AG09319 (cell line): ENCODE data around the gene WFS1.

ENCODE experiments used
- DNase-seq: peaks from one replicate; pipeline ENCODE4 v3.0.0-alpha.2; 2010; ENCODE audit warnings: low read depth; ENCODE audit errors: extremely low read depth
- TF ChIP-seq, protein P1 (sequence below): IDR thresholded peaks from 2 replicates; pipeline ENCODE4 v1.5.1; 2011; ENCODE audit warnings: low read depth, mild to moderate bottlenecking, inconsistent platforms, low read length, moderate library complexity

Gene WFS1

GRCh38 chr4:6226506-6226905 lies 43.1 kb upstream of the WFS1 start:
- no peak for DNase-seq
- TF ChIP-seq, protein P1, sequence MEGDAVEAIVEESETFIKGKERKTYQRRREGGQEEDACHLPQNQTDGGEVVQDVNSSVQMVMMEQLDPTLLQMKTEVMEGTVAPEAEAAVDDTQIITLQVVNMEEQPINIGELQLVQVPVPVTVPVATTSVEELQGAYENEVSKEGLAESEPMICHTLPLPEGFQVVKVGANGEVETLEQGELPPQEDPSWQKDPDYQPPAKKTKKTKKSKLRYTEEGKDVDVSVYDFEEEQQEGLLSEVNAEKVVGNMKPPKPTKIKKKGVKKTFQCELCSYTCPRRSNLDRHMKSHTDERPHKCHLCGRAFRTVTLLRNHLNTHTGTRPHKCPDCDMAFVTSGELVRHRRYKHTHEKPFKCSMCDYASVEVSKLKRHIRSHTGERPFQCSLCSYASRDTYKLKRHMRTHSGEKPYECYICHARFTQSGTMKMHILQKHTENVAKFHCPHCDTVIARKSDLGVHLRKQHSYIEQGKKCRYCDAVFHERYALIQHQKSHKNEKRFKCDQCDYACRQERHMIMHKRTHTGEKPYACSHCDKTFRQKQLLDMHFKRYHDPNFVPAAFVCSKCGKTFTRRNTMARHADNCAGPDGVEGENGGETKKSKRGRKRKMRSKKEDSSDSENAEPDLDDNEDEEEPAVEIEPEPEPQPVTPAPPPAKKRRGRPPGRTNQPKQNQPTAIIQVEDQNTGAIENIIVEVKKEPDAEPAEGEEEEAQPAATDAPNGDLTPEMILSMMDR, result no peak

GRCh38 chr4:6227412-6228157 lies 42.1 kb upstream of the WFS1 start:
- no peak for DNase-seq
- TF ChIP-seq, protein P1, result no peak

DNA sequence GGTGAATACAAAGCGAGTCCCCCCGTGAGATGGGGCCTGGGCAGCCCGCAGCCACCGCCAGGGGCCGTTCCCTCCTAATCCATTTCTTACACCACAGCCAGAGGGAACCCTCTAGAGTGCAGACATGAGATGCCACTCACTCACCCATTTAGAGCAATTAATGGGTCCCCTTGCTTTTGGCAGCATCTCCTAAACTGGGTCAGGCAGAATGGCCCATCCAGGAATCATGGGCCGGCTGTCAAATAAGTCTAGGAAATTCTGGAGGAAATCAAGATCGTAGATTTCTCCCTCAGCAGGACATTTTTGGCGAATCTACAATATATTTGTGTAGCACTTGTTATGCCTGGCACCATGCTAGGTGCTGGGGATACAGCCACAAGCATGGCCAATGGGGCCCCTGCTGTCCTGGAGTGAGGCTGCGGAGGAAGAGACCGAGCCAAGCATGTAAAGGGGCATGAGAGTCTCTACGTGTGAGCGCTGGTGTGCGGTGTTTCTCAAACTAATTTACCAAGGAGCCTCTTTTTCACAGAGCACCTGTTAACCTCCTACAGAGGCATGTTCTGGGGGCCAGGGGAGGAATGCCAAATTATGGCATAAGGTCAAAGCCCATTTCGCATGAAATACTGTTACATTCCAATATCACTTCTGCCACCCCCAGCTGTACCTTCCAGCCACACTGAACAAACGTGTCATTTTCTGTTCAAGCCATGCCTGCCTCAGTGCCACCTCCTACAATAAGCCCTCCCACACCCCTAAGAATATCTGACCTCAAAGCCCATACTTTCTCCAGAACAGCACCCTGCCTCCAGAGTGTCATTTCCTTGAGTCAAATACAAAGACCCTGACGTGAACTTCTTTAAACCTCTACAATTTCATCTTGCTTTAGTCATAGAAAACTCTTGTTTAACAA lies 41.2 kb upstream of the WFS1 start:
- DNase-seq, result no peak
- TF ChIP-seq, protein P1, result no peak

DNA sequence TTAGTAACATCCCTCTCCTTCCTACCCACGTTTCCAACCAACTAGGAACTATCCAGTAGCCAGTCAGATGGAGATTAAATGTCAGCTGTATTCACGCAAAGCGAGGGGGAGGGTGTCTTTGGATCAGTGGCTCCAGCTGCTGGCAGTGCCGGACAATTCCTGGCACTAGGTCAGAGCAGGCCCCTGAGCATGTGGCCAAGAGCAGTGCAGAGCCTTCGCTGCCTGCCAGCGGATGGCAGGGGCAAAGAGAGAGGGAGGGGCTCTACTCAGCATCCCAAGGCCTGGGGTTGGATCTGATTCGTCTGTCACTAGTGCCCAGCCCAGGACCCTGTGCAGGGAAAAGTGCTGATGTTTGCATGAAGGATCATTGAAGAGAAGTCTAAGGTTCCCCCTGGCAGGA lies 40.6 kb upstream of the WFS1 start:
- TF ChIP-seq, protein P1, result no peak
- DNase-seq, result no peak

- DNase-seq, result no peak
- TF ChIP-seq, protein P1, result no peak
Observed at GRCh38 chr4:6229671-6230501, 39.8 kb upstream of the WFS1 start.

DNA sequence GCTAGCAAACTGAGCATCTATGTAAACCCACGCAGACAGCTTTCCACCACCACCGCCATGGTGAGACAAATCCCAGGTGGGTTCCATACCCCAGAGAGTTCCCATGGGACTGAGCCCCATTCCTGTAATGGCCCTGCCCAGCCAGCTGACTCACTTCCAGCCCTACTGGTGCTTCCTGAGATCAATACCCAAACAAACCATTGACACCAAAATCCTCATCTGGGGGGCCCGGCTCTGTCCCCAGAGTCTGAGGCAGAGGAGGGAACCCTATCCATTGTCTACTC lies 39.2 kb upstream of the WFS1 start:
- TF ChIP-seq, protein P1, result no peak
- DNase-seq, result no peak
